OCI-LY1 (cell line): ENCODE measurements around the gene DGKG.

Experiments
- H2AFZ ChIP-seq: fragments of 200-600 bp; sonication (generic), shearing (Covaris generic); 2 replicates; pipeline ENCODE4 v1.6.0; 2014; ENCODE audit warnings: antibody characterized with exemption, mild to moderate bottlenecking, low read length
- H3F3A ChIP-seq: fragments of 200-600 bp; sonication (generic), shearing (Covaris generic); 2 replicates; pipeline ENCODE4 v1.6.0; 2014; ENCODE audit warnings: mild to moderate bottlenecking, antibody characterized with exemption, low read length, moderate library complexity; ENCODE audit not compliant: insufficient read depth
- H3K27ac ChIP-seq: fragments of 200-600 bp; sonication (generic); 2 replicates; pipeline ENCODE4 v1.5.1; 2014; ENCODE audit warnings: low read length, mixed run types, mild to moderate bottlenecking, low read depth; ENCODE audit not compliant: poor library complexity, severe bottlenecking
- H3K27me3 ChIP-seq: fragments of 200-600 bp; sonication (generic); 2 replicates; pipeline ENCODE4 v1.6.0; 2014; ENCODE audit warnings: antibody characterized with exemption, mild to moderate bottlenecking, low read length, moderate library complexity; ENCODE audit not compliant: insufficient read depth
- H3K36me3 ChIP-seq: fragments of 200-600 bp; sonication (generic); 2 replicates; pipeline ENCODE4 v1.6.1; 2014; ENCODE audit warnings: mild to moderate bottlenecking, antibody characterized with exemption, low read length, moderate library complexity, mixed read lengths; ENCODE audit not compliant: insufficient read depth
- H3K4me1 ChIP-seq: fragments of 200-600 bp; sonication (generic); 2 replicates; pipeline ENCODE4 v1.5.1; 2014; ENCODE audit warnings: mild to moderate bottlenecking, low read length, moderate library complexity; ENCODE audit not compliant: insufficient read depth, severe bottlenecking
- H3K4me2 ChIP-seq: fragments of 200-600 bp; sonication (generic), shearing (Covaris generic); 2 replicates; pipeline ENCODE4 v1.6.1; 2014; ENCODE audit warnings: low read length
- H3K4me3 ChIP-seq: fragments of 200-600 bp; sonication (generic); 2 replicates; pipeline ENCODE4 v1.5.1; 2014; ENCODE audit warnings: low read length, low read depth, mild to moderate bottlenecking, mixed read lengths; ENCODE audit not compliant: poor library complexity, severe bottlenecking
- H3K79me2 ChIP-seq: fragments of 200-600 bp; shearing (Covaris generic); 2 replicates; pipeline ENCODE4 v1.6.1; 2016; ENCODE audit warnings: mixed run types, low read length, mixed read lengths; ENCODE audit not compliant: insufficient read depth
- H3K9ac ChIP-seq: fragments of 200-600 bp; sonication (generic), shearing (Covaris generic); 2 replicates; pipeline ENCODE4 v1.6.1; 2014; ENCODE audit warnings: mild to moderate bottlenecking, low read length, mixed read lengths
- H3K9me2 ChIP-seq: fragments of 200-600 bp; sonication (generic), shearing (Covaris generic); 2 replicates; pipeline ENCODE4 v1.6.1; 2014; ENCODE audit warnings: low read depth, mild to moderate bottlenecking, low read length, mixed read lengths
- H3K9me3 ChIP-seq: fragments of 200-600 bp; shearing (Covaris generic); 2 replicates; pipeline ENCODE4 v1.6.1; 2014; ENCODE audit warnings: low read length, mixed read lengths
- H4K20me1 ChIP-seq: fragments of 200-600 bp; sonication (generic), shearing (Covaris generic); 2 replicates; pipeline ENCODE4 v1.6.0; 2016; ENCODE audit warnings: mild to moderate bottlenecking, low read length; ENCODE audit not compliant: insufficient read depth
- CTCF ChIP-seq: fragments of 200-600 bp; sonication (generic), shearing (Covaris generic); IDR thresholded peaks from 2 replicates; pipeline ENCODE4 v1.5.1; 2017; ENCODE audit warnings: mild to moderate bottlenecking, antibody characterized with exemption, low read length, moderate library complexity, mixed read lengths
- EZH2 ChIP-seq: fragments of 200-600 bp; sonication (generic), shearing (Covaris generic); IDR thresholded peaks from 2 replicates; pipeline ENCODE4 v1.8.0; 2017; ENCODE audit warnings: borderline replicate concordance, mixed run types, mild to moderate bottlenecking, antibody characterized with exemption, low read length, moderate library complexity, mixed read lengths

DGKG gene

GRCh38 chr3:186383026-186383993 is 21.3 kb upstream of the DGKG start:
- no peak overlapping the region for H3K4me2 ChIP-seq
- TF ChIP-seq EZH2 (no peak), CTCF (no peak)

GRCh38 chr3:186382217-186382885 is 20.3 kb upstream of the DGKG start:
- no peak overlapping the region for H2AFZ ChIP-seq
- TF ChIP-seq CTCF (no peak), EZH2 (no peak)
- no peaks in the 10 kb centered on the region; the same call in 1 of the 2 replicates for H3K27me3 ChIP-seq
- H3K9me2 ChIP-seq = no peaks in the 10 kb centered on the region
- no peak overlapping the region for H3K4me2 ChIP-seq
- H3K4me1 ChIP-seq = no peaks in the 10 kb centered on the region
- H3K9ac ChIP-seq = no peak overlapping the region
- no peaks in the 10 kb centered on the region for H3F3A ChIP-seq
- H3K79me2 ChIP-seq = no peaks in the 10 kb centered on the region
- H3K27ac ChIP-seq = no peak overlapping the region
- no peak overlapping the region for H3K4me3 ChIP-seq
- H4K20me1 ChIP-seq = no peaks in the 10 kb centered on the region
- H3K9me3 ChIP-seq = no peaks in the 10 kb centered on the region
- H3K36me3 ChIP-seq = no peaks in the 10 kb centered on the region

More at GRCh38 chr3:186383026-186383993, 21.3 kb upstream of the DGKG start:
- Histone ChIP-seq H3K36me3 (no peaks in the 10 kb centered on the region), H3K27ac (no peak overlapping the region), H3K9me2 (no peaks in the 10 kb centered on the region), H2AFZ (no peak overlapping the region), H3K9me3 (no peaks in the 10 kb centered on the region), H3K9ac (no peak overlapping the region), H4K20me1 (no peaks in the 10 kb centered on the region), H3K79me2 (no peaks in the 10 kb centered on the region), H3K27me3 (no peaks in the 10 kb centered on the region; the same call in 1 of the 2 replicates), H3K4me3 (no peak overlapping the region), H3K4me1 (no peaks in the 10 kb centered on the region), H3F3A (no peaks in the 10 kb centered on the region)

GRCh38 chr3:186381424-186382216 is 19.6 kb upstream of the DGKG start:
- no peak overlapping the region for H3K27ac ChIP-seq
- H3K4me3 ChIP-seq = no peak overlapping the region
- H3K9me3 ChIP-seq = no peaks in the 10 kb centered on the region
- no peak overlapping the region for H2AFZ ChIP-seq
- no peak for TF ChIP-seq CTCF
- no peak for TF ChIP-seq EZH2
- no peaks in the 10 kb centered on the region for H4K20me1 ChIP-seq
- H3K27me3 ChIP-seq = no peaks in the 10 kb centered on the region; the same call in 1 of the 2 replicates
- H3K9me2 ChIP-seq = no peaks in the 10 kb centered on the region
- no peaks in the 10 kb centered on the region for H3K36me3 ChIP-seq
- no peaks in the 10 kb centered on the region for H3F3A ChIP-seq
- H3K9ac ChIP-seq = no peak overlapping the region
- no peaks in the 10 kb centered on the region for H3K4me1 ChIP-seq
- no peak overlapping the region for H3K4me2 ChIP-seq
- H3K79me2 ChIP-seq = no peaks in the 10 kb centered on the region
